ENCODE measurements around the gene SPATA17. TPM values are rescaled to one million over a fixed set of nuclear protein-coding genes. Genes with fewer than 3 reads are reported as not detected.
"Not testable (repeated sequence)": the region's sequence is repeated elsewhere in the genome, so short reads cannot be mapped to it uniquely, and the experiment has no call there.

Gene SPATA17
- 1.5 to 2.9 TPM (median 2.3 TPM) in 3 replicates for total RNA-seq

GRCh38 chr1:217630711-217631591, at the start of gene SPATA17, which contains the start of gene GPATCH2:
TSS of gene SPATA17 (plus strand) at chr1:217631344. CDS start at chr1:217631379, 35 bp downstream.
TSS of gene GPATCH2 (minus strand) at chr1:217631090. CDS start at chr1:217630971, 119 bp downstream.
- H3K9me3 Mint-ChIP-seq, result no peaks in the 10 kb centered on the region
- peak; percentile 49 to 73 for DNase-seq (ENCODE audit: low spot score in 2 of 2, unreplicated experiment in 2 of 2)
- H3K27me3 Mint-ChIP-seq (ENCODE audit: low read depth), result no peaks in the 10 kb centered on the region
- peaks cover 37% of the 10 kb centered on the region for H3K4me1 Mint-ChIP-seq
- H3K36me3 Mint-ChIP-seq, result no peaks in the 10 kb centered on the region
- peak within 1 kb of the TSS; percentile 96 for H3K4me3 Mint-ChIP-seq
- H3K27ac Mint-ChIP-seq, result peak within 1 kb of the TSS; percentile 100
- TF ChIP-seq CTCF (IDR thresholded peaks at IDR 0.05; ENCODE audit: unreplicated experiment), result no peak

- H3K36me3 Mint-ChIP-seq, result not testable (repeated sequence)
Measured at GRCh38 chr1:217584286-217584811, 46.8 kb upstream of the SPATA17 start.

GRCh38 chr1:217585577-217585976, 45.6 kb upstream of the SPATA17 start:
- Mint-ChIP-seq H3K4me1 (peaks cover 2% of the 10 kb centered on the region), H3K27me3 (ENCODE audit: low read depth) (no peaks in the 10 kb centered on the region), H3K36me3 (peaks cover 5% of the 10 kb centered on the region), H3K4me3 (no peak overlapping the region), H3K9me3 (no peaks in the 10 kb centered on the region), H3K27ac (no peak overlapping the region)
- TF ChIP-seq CTCF (IDR thresholded peaks at IDR 0.05; ENCODE audit: unreplicated experiment), result no peak
- DNase-seq (ENCODE audit: low spot score in 2 of 2, unreplicated experiment in 2 of 2), result no peak

More at GRCh38 chr1:217584286-217584811, 46.8 kb upstream of the SPATA17 start:
- H3K9me3 Mint-ChIP-seq; H3K27me3 Mint-ChIP-seq (ENCODE audit: low read depth); DNase-seq (ENCODE audit: low spot score in 2 of 2, unreplicated experiment in 2 of 2); H3K27ac Mint-ChIP-seq; H3K4me1 Mint-ChIP-seq; H3K4me3 Mint-ChIP-seq: not testable (repeated sequence)

GRCh38 chr1:217586586-217586985, 44.6 kb upstream of the SPATA17 start:
- Mint-ChIP-seq H3K36me3 (peaks cover 2% of the 10 kb centered on the region), H3K9me3 (peaks cover 4% of the 10 kb centered on the region), H3K4me1 (peaks cover 2% of the 10 kb centered on the region), H3K4me3 (no peak overlapping the region), H3K27me3 (ENCODE audit: low read depth) (no peaks in the 10 kb centered on the region), H3K27ac (no peak overlapping the region)
- TF ChIP-seq CTCF (IDR thresholded peaks at IDR 0.05; ENCODE audit: unreplicated experiment), result no peak
- no peak for DNase-seq (ENCODE audit: low spot score in 2 of 2, unreplicated experiment in 2 of 2)

- Mint-ChIP-seq H3K27me3 (ENCODE audit: low read depth) (no peaks in the 10 kb centered on the region), H3K27ac (no peak overlapping the region), H3K36me3 (peaks cover 4% of the 10 kb centered on the region), H3K4me3 (no peak overlapping the region), H3K9me3 (peaks cover 8% of the 10 kb centered on the region), H3K4me1 (peaks cover 2% of the 10 kb centered on the region)
- no peak for DNase-seq (ENCODE audit: low spot score in 2 of 2, unreplicated experiment in 2 of 2)
- TF ChIP-seq CTCF (IDR thresholded peaks at IDR 0.05; ENCODE audit: unreplicated experiment), result no peak
Measured at GRCh38 chr1:217590598-217590997, 40.5 kb upstream of the SPATA17 start.

GRCh38 chr1:217599154-217599553, 32.0 kb upstream of the SPATA17 start:
- Mint-ChIP-seq H3K4me3 (no peak overlapping the region), H3K27ac (no peak overlapping the region)

More at GRCh38 chr1:217599154-217599553, 32.0 kb upstream of the SPATA17 start:
- peaks cover 4% of the 10 kb centered on the region for H3K36me3 Mint-ChIP-seq
- H3K9me3 Mint-ChIP-seq, result no peaks in the 10 kb centered on the region
- no peak for TF ChIP-seq CTCF (IDR thresholded peaks at IDR 0.05; ENCODE audit: unreplicated experiment)
- no peaks in the 10 kb centered on the region for H3K4me1 Mint-ChIP-seq
- DNase-seq (ENCODE audit: low spot score in 2 of 2, unreplicated experiment in 2 of 2), result no peak
- H3K27me3 Mint-ChIP-seq (ENCODE audit: low read depth), result no peaks in the 10 kb centered on the region
